Measurements from ENCODE around the gene GLDC. TPM values are rescaled to one million over a fixed set of nuclear protein-coding genes. Genes with fewer than 3 reads are reported as not detected.

The GLDC gene
- total and polyA plus RNA-seq, 4 experiments from 2014 or later: 0.20 TPM; not detected in 3

DNA sequence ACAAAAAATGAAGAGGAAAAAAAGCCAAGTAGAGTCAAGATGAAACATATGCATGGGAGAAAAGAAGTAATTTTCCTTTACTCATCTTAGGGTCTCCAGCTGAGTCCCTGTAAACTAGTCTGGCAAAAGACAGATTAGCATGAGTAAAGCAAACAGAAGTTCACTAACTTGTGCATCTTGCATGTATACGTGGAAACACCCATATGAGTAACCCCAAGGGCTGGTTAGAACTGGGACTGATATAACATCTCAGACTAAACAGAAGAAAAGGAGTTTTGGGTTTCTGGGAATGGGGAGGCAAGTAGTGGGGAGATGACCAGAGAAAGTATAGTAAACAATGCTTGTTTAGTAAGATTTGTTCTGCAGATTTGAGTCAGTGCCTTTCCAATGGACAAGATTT is 20.1 kb upstream of the GLDC start:
- POLR2A ChIA-PET (ENCODE audit: partially characterized antibody): no interaction called here
- Histone ChIP-seq H3K27ac (ENCODE audit: low read depth, low read length) (no peak overlapping the region), H3K4me1 (ENCODE audit: insufficient read depth, low read length) (no peaks in the 10 kb centered on the region), H3K9me3 (ENCODE audit: control insufficient read depth in 1 of 2, low read length in 2 of 2) (no peaks in the 10 kb centered on the region), H3K36me3 (ENCODE audit: insufficient read depth, low read length) (no peaks in the 10 kb centered on the region), H3K4me3 (ENCODE audit: low read length in 2 of 2) (no peak overlapping the region), H3K27me3 (ENCODE audit: insufficient read depth, low read length) (no peaks in the 10 kb centered on the region)
- Mint-ChIP-seq H3K27ac (no peak overlapping the region), H3K27me3 (no peaks in the 10 kb centered on the region), H3K4me3 (no peak overlapping the region), H3K36me3 (no peaks in the 10 kb centered on the region), H3K9me3 (no peaks in the 10 kb centered on the region), H3K4me1 (peaks cover 0 to 2% (median under 1%) of the 10 kb centered on the region in 4 donors)
- intact Hi-C loops (cut with micrococcal nuclease): no loop called here
- CTCF ChIA-PET (ENCODE audit: partially characterized antibody): interaction anchor here (0.6 kb wide), 1 partner anchor 308 kb away, joined by 3 read pairs; no protein-coding TSS in a partner anchor
- DNase-seq: no peak

DNA sequence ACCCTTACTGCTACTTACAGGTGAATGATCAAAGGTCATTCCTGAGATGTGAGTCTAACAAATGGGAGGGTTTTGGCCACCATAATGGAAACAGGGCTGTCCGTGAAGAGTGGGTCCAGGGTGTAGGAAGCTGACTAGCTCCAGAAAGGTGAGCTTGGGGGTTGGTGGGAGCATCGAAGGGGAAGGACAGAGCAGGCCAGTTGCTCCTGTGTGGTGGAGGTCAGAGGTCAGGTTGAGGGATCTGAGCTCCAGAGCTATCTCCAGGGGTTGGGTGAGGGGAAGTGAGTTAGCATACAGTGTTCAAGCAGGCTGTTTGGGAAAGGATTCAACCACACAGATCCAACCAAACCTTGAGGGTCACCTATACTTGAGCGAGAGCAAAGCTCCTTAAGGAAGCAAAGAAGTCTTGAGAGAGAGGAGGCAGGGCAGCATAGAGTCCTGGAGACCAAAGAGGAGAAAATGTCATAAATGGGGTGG is 18.7 kb upstream of the GLDC start:
- H3K4me3 Mint-ChIP-seq: no peak overlapping the region
- no peak overlapping the region for H3K27ac Mint-ChIP-seq
- no peaks in the 10 kb centered on the region for H3K9me3 Mint-ChIP-seq
- no peak for DNase-seq
- Histone ChIP-seq H3K9me3 (ENCODE audit: control insufficient read depth in 1 of 2, low read length in 2 of 2) (no peaks in the 10 kb centered on the region), H3K27ac (ENCODE audit: low read depth, low read length) (no peak overlapping the region), H3K4me3 (ENCODE audit: low read length in 2 of 2) (no peak overlapping the region), H3K27me3 (ENCODE audit: insufficient read depth, low read length) (no peaks in the 10 kb centered on the region), H3K36me3 (ENCODE audit: insufficient read depth, low read length) (no peaks in the 10 kb centered on the region), H3K4me1 (ENCODE audit: insufficient read depth, low read length) (no peaks in the 10 kb centered on the region)
- no peaks in the 10 kb centered on the region for H3K36me3 Mint-ChIP-seq
- CTCF ChIA-PET (ENCODE audit: partially characterized antibody): interaction anchor here (0.9 to 1.6 kb wide), 6 partner anchors 9 to 316 kb away, joined by 3 read pairs; no protein-coding TSS in a partner anchor
- POLR2A ChIA-PET (ENCODE audit: partially characterized antibody): no interaction called here
- H3K4me1 Mint-ChIP-seq: peaks cover 0 to 2% (median under 1%) of the 10 kb centered on the region in 4 donors
- intact Hi-C loops (cut with micrococcal nuclease): no loop called here
- no peaks in the 10 kb centered on the region for H3K27me3 Mint-ChIP-seq

DNA sequence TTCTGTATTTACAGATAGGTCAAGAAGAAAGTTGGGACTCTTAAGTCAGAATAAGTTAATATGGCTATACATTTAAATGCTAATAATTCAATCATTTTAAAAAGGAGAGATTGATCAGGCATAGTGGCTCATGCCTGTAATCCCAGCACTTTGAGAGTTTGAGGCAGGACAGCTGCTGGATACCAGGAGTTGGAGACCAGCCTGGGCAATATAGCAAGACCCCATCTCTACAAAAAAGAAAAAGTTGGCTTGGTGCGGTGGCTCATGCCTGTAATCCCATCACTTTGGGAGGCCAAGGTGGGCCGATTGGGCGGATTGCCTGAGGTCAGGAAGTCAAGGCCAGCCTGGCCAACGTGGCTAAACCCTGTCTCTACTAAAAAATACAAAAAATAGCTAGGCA is 15.0 kb upstream of the GLDC start:
- peaks cover 0 to 2% (median 0%) of the 10 kb centered on the region in 4 donors for H3K4me1 Mint-ChIP-seq
- H3K4me1 ChIP-seq (ENCODE audit: insufficient read depth, low read length): no peaks in the 10 kb centered on the region
- peaks cover 0 to 8% of the 10 kb centered on the region in 2 donors for H3K27me3 Mint-ChIP-seq
- H3K36me3 Mint-ChIP-seq: no peaks in the 10 kb centered on the region
- intact Hi-C loops (cut with micrococcal nuclease): no loop called here
- H3K36me3 ChIP-seq (ENCODE audit: insufficient read depth, low read length): no peaks in the 10 kb centered on the region
- H3K27ac Mint-ChIP-seq: no peak overlapping the region
- DNase-seq: no peak
- no peaks in the 10 kb centered on the region for H3K9me3 Mint-ChIP-seq
- no peaks in the 10 kb centered on the region for H3K9me3 ChIP-seq (ENCODE audit: control insufficient read depth in 1 of 2, low read length in 2 of 2)
- no peaks in the 10 kb centered on the region for H3K27me3 ChIP-seq (ENCODE audit: insufficient read depth, low read length)
- no peak overlapping the region for H3K27ac ChIP-seq (ENCODE audit: low read depth, low read length)
- H3K4me3 Mint-ChIP-seq: no peak overlapping the region
- ChIA-PET CTCF (ENCODE audit: partially characterized antibody) (interaction anchor here (1.3 kb wide), 1 partner anchor 44 kb away, joined by 4 read pairs; no protein-coding TSS in a partner anchor), POLR2A (ENCODE audit: partially characterized antibody) (no interaction called here)
- no peak overlapping the region for H3K4me3 ChIP-seq (ENCODE audit: low read length in 2 of 2)

- Mint-ChIP-seq H3K4me3 (no peak overlapping the region), H3K4me1 (peaks cover 4 to 10% (median 5%) of the 10 kb centered on the region in 4 donors), H3K27ac (no peak overlapping the region), H3K9me3 (no peaks in the 10 kb centered on the region), H3K27me3 (peaks cover 6 to 9% of the 10 kb centered on the region in 2 donors), H3K36me3 (no peaks in the 10 kb centered on the region)
- intact Hi-C loops (cut with micrococcal nuclease): no loop called here
- POLR2A ChIA-PET (ENCODE audit: partially characterized antibody): no interaction called here
- no peaks in the 10 kb centered on the region for H3K27me3 ChIP-seq (ENCODE audit: insufficient read depth, low read length)
- no peaks in the 10 kb centered on the region for H3K4me1 ChIP-seq (ENCODE audit: insufficient read depth, low read length)
- H3K4me3 ChIP-seq (ENCODE audit: low read length in 2 of 2): no peak overlapping the region
- CTCF ChIA-PET (ENCODE audit: partially characterized antibody): no interaction called here
- no peak overlapping the region for H3K27ac ChIP-seq (ENCODE audit: low read depth, low read length)
- no peaks in the 10 kb centered on the region for H3K9me3 ChIP-seq (ENCODE audit: control insufficient read depth in 1 of 2, low read length in 2 of 2)
- no peak for DNase-seq
- no peaks in the 10 kb centered on the region for H3K36me3 ChIP-seq (ENCODE audit: insufficient read depth, low read length)
Observed at GRCh38 chr9:6658628-6659353, 13.3 kb upstream of the GLDC start.

DNA sequence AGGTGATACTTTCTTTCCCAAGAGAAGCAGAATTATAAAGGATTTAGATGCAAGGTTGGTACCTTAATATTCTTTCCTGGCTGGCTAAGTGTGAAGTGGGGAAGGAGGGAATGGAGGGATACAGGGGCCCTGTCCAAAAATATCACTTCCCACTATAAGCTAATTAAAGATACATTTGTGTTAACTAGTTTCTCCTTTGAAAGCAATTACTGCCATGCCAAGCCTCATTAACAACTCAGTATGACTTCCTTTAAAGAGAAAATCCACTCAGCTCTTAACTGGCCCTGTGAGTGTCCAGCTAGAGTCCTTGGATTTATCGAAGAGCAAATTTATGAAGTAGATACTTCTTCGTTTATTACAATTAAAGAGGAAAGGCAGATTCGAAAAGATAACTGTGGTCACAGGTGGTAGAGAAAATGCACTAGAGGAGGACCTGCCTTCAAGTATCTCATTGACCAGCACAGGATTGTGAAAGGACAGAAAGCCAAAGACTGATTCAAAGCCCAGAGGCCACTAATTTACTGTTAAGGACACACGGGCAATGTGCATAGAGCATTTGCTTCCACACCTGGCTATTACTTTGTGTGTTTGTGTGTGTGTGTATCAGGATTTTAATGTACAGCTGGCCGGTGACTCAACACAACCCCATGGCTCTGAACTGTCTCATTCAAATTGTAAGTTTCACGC is 11.2 kb upstream of the GLDC start:
- ChIA-PET POLR2A (ENCODE audit: partially characterized antibody) (no interaction called here), CTCF (ENCODE audit: partially characterized antibody) (interaction anchor here (1.8 kb wide), 1 partner anchor 11 kb away, joined by 6 read pairs; no protein-coding TSS in a partner anchor)
- H3K27me3 ChIP-seq (ENCODE audit: insufficient read depth, low read length): no peaks in the 10 kb centered on the region
- DNase-seq: no peak
- intact Hi-C loops (cut with micrococcal nuclease): no loop called here
- H3K36me3 Mint-ChIP-seq: no peaks in the 10 kb centered on the region
- no peaks in the 10 kb centered on the region for H3K4me1 ChIP-seq (ENCODE audit: insufficient read depth, low read length)
- H3K27me3 Mint-ChIP-seq: peaks cover 10 to 11% of the 10 kb centered on the region in 2 donors
- no peaks in the 10 kb centered on the region for H3K36me3 ChIP-seq (ENCODE audit: insufficient read depth, low read length)
- H3K27ac Mint-ChIP-seq: no peak overlapping the region
- no peak overlapping the region for H3K27ac ChIP-seq (ENCODE audit: low read depth, low read length)
- H3K4me1 Mint-ChIP-seq: peaks cover 4 to 10% (median 5%) of the 10 kb centered on the region in 4 donors
- no peaks in the 10 kb centered on the region for H3K9me3 Mint-ChIP-seq
- H3K4me3 Mint-ChIP-seq: no peak overlapping the region
- H3K9me3 ChIP-seq (ENCODE audit: control insufficient read depth in 1 of 2, low read length in 2 of 2): no peaks in the 10 kb centered on the region
- no peak overlapping the region for H3K4me3 ChIP-seq (ENCODE audit: low read length in 2 of 2)

DNA sequence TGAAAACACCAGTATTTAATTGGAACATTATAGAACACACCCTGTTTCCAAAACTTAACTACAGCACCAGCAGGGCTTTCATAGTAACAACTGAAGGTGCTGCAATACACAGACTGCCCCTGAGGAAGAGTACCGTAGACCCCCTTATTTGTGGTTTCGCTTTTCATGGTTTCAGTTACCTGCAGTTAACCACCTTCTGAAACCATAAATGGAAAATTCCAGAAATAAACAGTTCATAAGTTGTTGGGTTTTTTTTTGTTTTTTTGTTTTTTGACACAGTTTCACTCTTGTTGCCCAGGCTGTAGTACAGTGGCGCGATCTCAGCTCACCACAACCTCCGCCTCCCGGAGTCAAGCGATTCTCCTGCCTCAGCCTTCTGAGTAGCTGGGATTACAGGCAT is 9.5 kb upstream of the GLDC start:
- DNase-seq: no peak
- H3K9me3 ChIP-seq (ENCODE audit: control insufficient read depth in 1 of 2, low read length in 2 of 2): no peaks in the 10 kb centered on the region
- intact Hi-C loops (cut with micrococcal nuclease): no loop called here
- POLR2A ChIA-PET (ENCODE audit: partially characterized antibody): no interaction called here
- CTCF ChIA-PET (ENCODE audit: partially characterized antibody): interaction anchor here (1.4 kb wide), 1 partner anchor 9 kb away, joined by 3 read pairs; no protein-coding TSS in a partner anchor
- H3K27ac ChIP-seq (ENCODE audit: low read depth, low read length): no peak overlapping the region
- H3K27ac Mint-ChIP-seq: peak overlapping the region in 2 of 7 donors; percentile 20 to 29
- no peaks in the 10 kb centered on the region for H3K9me3 Mint-ChIP-seq
- peaks cover 4 to 10% (median 5%) of the 10 kb centered on the region in 4 donors for H3K4me1 Mint-ChIP-seq
- peaks cover 10 to 11% of the 10 kb centered on the region in 2 donors for H3K27me3 Mint-ChIP-seq
- H3K4me3 Mint-ChIP-seq: peak overlapping the region in 7 of 8 donors; percentile 52 to 80 (median 59)
- H3K27me3 ChIP-seq (ENCODE audit: insufficient read depth, low read length): no peaks in the 10 kb centered on the region
- H3K4me1 ChIP-seq (ENCODE audit: insufficient read depth, low read length): no peaks in the 10 kb centered on the region
- H3K4me3 ChIP-seq (ENCODE audit: low read length in 2 of 2): no peak overlapping the region
- H3K36me3 ChIP-seq (ENCODE audit: insufficient read depth, low read length): no peaks in the 10 kb centered on the region
- H3K36me3 Mint-ChIP-seq: no peaks in the 10 kb centered on the region

DNA sequence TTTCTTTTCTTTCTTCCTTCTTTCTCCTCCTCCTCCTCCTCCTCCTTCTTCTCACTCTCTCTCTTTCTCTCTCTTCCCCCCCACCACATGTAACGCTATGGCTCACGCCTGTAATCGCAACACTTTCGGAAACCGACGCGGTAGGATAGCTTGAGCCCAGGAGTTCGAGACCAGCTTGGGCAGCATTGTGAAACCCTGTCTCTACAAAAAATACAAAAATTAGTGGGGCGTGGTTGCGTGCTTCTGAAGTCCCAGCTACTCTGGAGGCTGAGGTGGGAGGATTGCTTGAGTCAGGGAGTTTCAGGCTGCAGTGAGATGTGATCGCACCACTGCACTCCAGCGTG is 736 bp upstream of the GLDC start:
- H3K4me1 ChIP-seq (ENCODE audit: insufficient read depth, low read length): peaks cover 12% of the 10 kb centered on the region
- Mint-ChIP-seq H3K27ac (peak overlapping the region in 5 of 7 donors; percentile 6 to 89 (median 71)), H3K4me1 (peaks cover 12 to 22% (median 16%) of the 10 kb centered on the region in 4 donors), H3K36me3 (no peaks in the 10 kb centered on the region), H3K27me3 (peaks cover 28 to 37% of the 10 kb centered on the region in 2 donors), H3K9me3 (no peaks in the 10 kb centered on the region), H3K4me3 (peak overlapping the region; percentile 84 to 93 (median 88))
- H3K9me3 ChIP-seq (ENCODE audit: control insufficient read depth in 1 of 2, low read length in 2 of 2): no peaks in the 10 kb centered on the region
- peak in 2 of 5 donors; percentile 13 to 14 for DNase-seq
- H3K27ac ChIP-seq (ENCODE audit: low read depth, low read length): no peak overlapping the region
- ChIA-PET CTCF (ENCODE audit: partially characterized antibody) (interaction anchor here (1.2 kb wide), 1 partner anchor 21 kb away, joined by 4 read pairs; no protein-coding TSS in a partner anchor), POLR2A (ENCODE audit: partially characterized antibody) (interaction anchor here (0.6 to 1.0 kb wide), 2 partner anchors 110 to 233 kb away, joined by 3 to 6 read pairs; partner anchors contain the start of gene UHRF2)
- no peaks in the 10 kb centered on the region for H3K36me3 ChIP-seq (ENCODE audit: insufficient read depth, low read length)
- H3K4me3 ChIP-seq (ENCODE audit: low read length in 2 of 2): peak overlapping the region in 1 of 2 donors; percentile 42
- intact Hi-C loops (cut with micrococcal nuclease): no loop called here
- peaks cover 26% of the 10 kb centered on the region for H3K27me3 ChIP-seq (ENCODE audit: insufficient read depth, low read length)

All from CD4-positive, alpha-beta memory T cell (primary cell).